Osteoblast (primary cell): ENCODE results near the gene CDKN2C. TPM values are rescaled to one million over a fixed set of nuclear protein-coding genes. Genes with fewer than 3 reads are reported as not detected.

Experiments used
- DNase-seq: peaks from one replicate; pipeline ENCODE4 v3.0.0; 2011; ENCODE audit warnings: low spot score, mixed read lengths; ENCODE audit not compliant: insufficient read length; ENCODE audit errors: missing footprints
- H2AFZ ChIP-seq: 2 replicates; pipeline ENCODE4 v1.6.0; 2011; ENCODE audit warnings: mild to moderate bottlenecking, low read length
- H3K27ac ChIP-seq: 2 replicates; pipeline ENCODE4 v1.5.1; 2011; ENCODE audit warnings: mild to moderate bottlenecking, low read depth, low read length, moderate library complexity
- H3K27me3 ChIP-seq: 2 replicates; pipeline ENCODE4 v1.6.0; 2012; ENCODE audit warnings: mild to moderate bottlenecking, control low read depth, inconsistent platforms, low read length, moderate library complexity; ENCODE audit not compliant: insufficient read depth
- H3K36me3 ChIP-seq: 2 replicates; pipeline ENCODE4 v1.5.1; 2011; ENCODE audit warnings: mild to moderate bottlenecking, low read length, control low read depth, moderate library complexity; ENCODE audit not compliant: insufficient read depth
- H3K4me1 ChIP-seq: 2 replicates; pipeline ENCODE4 v1.5.1; 2011; ENCODE audit warnings: mild to moderate bottlenecking, low read length, control low read depth, moderate library complexity; ENCODE audit not compliant: insufficient read depth
- H3K4me2 ChIP-seq: 2 replicates; pipeline ENCODE4 v1.6.0; 2011; ENCODE audit warnings: mild to moderate bottlenecking, low read length; ENCODE audit not compliant: insufficient read depth
- H3K4me3 ChIP-seq: fragments of 200-600 bp; sonication (generic); 3 replicates; pipeline ENCODE4 v1.5.1; 2012; ENCODE audit warnings: mild to moderate bottlenecking, low read length, inconsistent platforms; ENCODE audit not compliant: insufficient read depth
- H3K79me2 ChIP-seq: 2 replicates; pipeline ENCODE4 v1.6.0; 2012; ENCODE audit warnings: mild to moderate bottlenecking, low read length, control low read depth, inconsistent platforms; ENCODE audit not compliant: insufficient read depth
- H3K9me3 ChIP-seq: 2 replicates; pipeline ENCODE4 v1.5.1; 2011; ENCODE audit warnings: low read depth, low read length, control low read depth
- H4K20me1 ChIP-seq: 2 replicates; pipeline ENCODE4 v1.6.0; 2012; ENCODE audit warnings: mild to moderate bottlenecking, low read length, control low read depth; ENCODE audit not compliant: insufficient read depth
- CTCF ChIP-seq: IDR thresholded peaks from 2 replicates; pipeline ENCODE4 v1.5.1; 2011; ENCODE audit warnings: mild to moderate bottlenecking, low read depth, low read length, moderate library complexity; ENCODE audit errors: extremely low read depth
- total RNA-seq: library from RNA; depleted of rRNA; stranded (reverse); fragments of >200 nt; gene quantifications from 2 replicates; pipeline ENCODE4 v1.2.3, GENCODE V29; 2012

Gene CDKN2C
- total RNA-seq, 1 donor, result 34.4 TPM

GRCh38 chr1:51014878-51015277 is 44.8 kb downstream of the CDKN2C start:
- no peak for TF ChIP-seq CTCF
- Histone ChIP-seq H3K4me3 (no peak overlapping the region), H3K27ac (no peak overlapping the region)

GRCh38 chr1:51019811-51020210 is 49.8 kb downstream of the CDKN2C start:
- Histone ChIP-seq H3K9me3 (no peaks in the 10 kb centered on the region), H3K27me3 (no peaks in the 10 kb centered on the region), H3K27ac (no peak overlapping the region), H3K79me2 (no peaks in the 10 kb centered on the region), H4K20me1 (no peaks in the 10 kb centered on the region), H3K4me2 (no peak overlapping the region), H3K36me3 (no peaks in the 10 kb centered on the region), H3K4me3 (no peak overlapping the region), H2AFZ (no peak overlapping the region), H3K4me1 (no peaks in the 10 kb centered on the region)
- TF ChIP-seq CTCF, result no peak
- DNase-seq, result no peak

More at GRCh38 chr1:51014878-51015277, 44.8 kb downstream of the CDKN2C start:
- no peaks in the 10 kb centered on the region for H3K4me1 ChIP-seq
- H3K27me3 ChIP-seq, result no peaks in the 10 kb centered on the region
- no peak for DNase-seq
- no peak overlapping the region for H2AFZ ChIP-seq
- no peaks in the 10 kb centered on the region for H3K9me3 ChIP-seq
- H3K79me2 ChIP-seq, result no peaks in the 10 kb centered on the region
- H4K20me1 ChIP-seq, result no peaks in the 10 kb centered on the region
- H3K4me2 ChIP-seq, result no peak overlapping the region
- no peaks in the 10 kb centered on the region for H3K36me3 ChIP-seq

Other genes starting within 250 kb of the CDKN2C start
- 40.5 and 52.2 TPM in 2 replicates for gene FAF1, start 10.0 kb upstream of the CDKN2C start, total RNA-seq
- gene C1orf185, start 132.0 kb downstream of the CDKN2C start, total RNA-seq, result not detected in 2 replicates